IMR-90 (cell line): ENCODE results near the gene HAUS7. TPM values are rescaled to one million over a fixed set of nuclear protein-coding genes. Genes with fewer than 3 reads are reported as not detected.

Experiments used
- ATAC-seq: fragments of 200-7000 bp; cut with Tn5 transposase; 2 replicates; pipeline ENCODE4 v1.9.1; 2020; ENCODE audit warnings: low read depth, mild to moderate bottlenecking, moderate library complexity
- BruUV-seq: library from RNA; stranded (reverse); fragments of 400-500 nt; replicated peaks from 2 replicates; lab custom pipeline; 2021; lab: Mats Ljungman, UMichigan
- CTCF ChIA-PET: fragments of 300-600 bp; formaldehyde crosslinking; extraction: SDS; loops from one replicate; lab custom pipeline; 2021; ENCODE audit warnings: antibody characterized with exemption; lab: Yijun Ruan, JAX
- POLR2A ChIA-PET: fragments of 300-600 bp; sonication (Branson Sonifier 250); formaldehyde crosslinking; loops from one replicate; lab custom pipeline; 2022; ENCODE audit warnings: antibody characterized with exemption; ENCODE audit not compliant: unreplicated experiment; lab: Charles Lee
- DNase-seq: peaks from one replicate; pipeline ENCODE4 v3.0.0; 2013
- H2AFZ ChIP-seq: replicated peaks from 2 replicates; pipeline ENCODE3; 2013; ENCODE audit warnings: low read length, mild to moderate bottlenecking; ENCODE audit not compliant: poor library complexity
- H2AK5ac ChIP-seq: 2 replicates; pipeline ENCODE4 v1.6.1; 2013; ENCODE audit warnings: low read depth, low read length, inconsistent platforms
- H2AK9ac ChIP-seq: replicated peaks from 2 replicates; pipeline ENCODE3; 2013; ENCODE audit warnings: mild to moderate bottlenecking, low read depth, low read length, moderate library complexity; ENCODE audit not compliant: poor library complexity
- H2BK120ac ChIP-seq: 2 replicates; pipeline ENCODE4 v1.6.1; 2013; ENCODE audit warnings: low read depth, low read length, inconsistent platforms
- H2BK15ac ChIP-seq: 3 replicates; pipeline ENCODE4 v1.6.1; 2013; ENCODE audit warnings: low read depth, low read length, inconsistent platforms
- H2BK20ac ChIP-seq: 2 replicates; pipeline ENCODE4 v1.6.1; 2013; ENCODE audit warnings: low read depth, mild to moderate bottlenecking, inconsistent platforms, low read length, moderate library complexity
- H2BK5ac ChIP-seq: 2 replicates; pipeline ENCODE4 v1.6.1; 2013; ENCODE audit warnings: mild to moderate bottlenecking, low read depth, low read length, inconsistent platforms; ENCODE audit not compliant: poor library complexity, severe bottlenecking
- H3K14ac ChIP-seq: replicated peaks from 2 replicates; pipeline ENCODE4 v1.6.1; 2013; ENCODE audit warnings: low read depth, low read length, inconsistent platforms
- H3K18ac ChIP-seq: 2 replicates; pipeline ENCODE4 v1.6.1; 2013; ENCODE audit warnings: low read depth, low read length, control low read depth
- H3K23ac ChIP-seq: 2 replicates; pipeline ENCODE4 v1.6.1; 2013; ENCODE audit warnings: low read depth, low read length, inconsistent platforms
- H3K27ac ChIP-seq: 2 replicates; pipeline ENCODE4 v1.5.1; 2013; ENCODE audit warnings: mild to moderate bottlenecking, control low read depth, low read length; ENCODE audit not compliant: insufficient read depth
- H3K27me3 ChIP-seq: 2 replicates; pipeline ENCODE4 v1.6.1; 2013; ENCODE audit warnings: low read length; ENCODE audit not compliant: control insufficient read depth, insufficient read depth
- H3K36me3 ChIP-seq: 2 replicates; pipeline ENCODE4 v1.6.1; 2013; ENCODE audit warnings: low read length, mixed read lengths; ENCODE audit not compliant: control insufficient read depth, insufficient read depth
- H3K4ac ChIP-seq: 2 replicates; pipeline ENCODE4 v1.6.1; 2013; ENCODE audit warnings: low read depth, low read length, inconsistent platforms
- H3K4me1 ChIP-seq: 2 replicates; pipeline ENCODE4 v1.6.1; 2013; ENCODE audit warnings: low read length, mixed read lengths; ENCODE audit not compliant: control insufficient read depth, insufficient read depth
- H3K4me2 ChIP-seq: 2 replicates; pipeline ENCODE4 v1.6.1; 2013; ENCODE audit warnings: low read depth, mild to moderate bottlenecking, control low read depth, low read length, moderate library complexity
- H3K4me3 ChIP-seq: 2 replicates; pipeline ENCODE4 v1.5.1; 2013; ENCODE audit warnings: low read depth, mild to moderate bottlenecking, control low read depth, low read length, moderate library complexity; ENCODE audit not compliant: insufficient read depth
- H3K56ac ChIP-seq: 2 replicates; pipeline ENCODE4 v1.6.1; 2013; ENCODE audit warnings: low read length, inconsistent platforms; ENCODE audit not compliant: insufficient read depth; ENCODE audit errors: extremely low read depth
- H3K79me1 ChIP-seq, 2 experiments: 2 replicates each; pipeline ENCODE4 v1.6.1; 2013; ENCODE audit warnings: low read length in 2 of 2, inconsistent platforms in 1 of 2, low read depth in 1 of 2
- H3K9ac ChIP-seq: 2 replicates; pipeline ENCODE4 v1.6.1; 2013; ENCODE audit warnings: low read depth, low read length, control low read depth
- H3K9me1 ChIP-seq: 2 replicates; pipeline ENCODE4 v1.6.1; 2013; ENCODE audit warnings: low read length, inconsistent platforms; ENCODE audit not compliant: insufficient read depth
- H3K9me3 ChIP-seq: 2 replicates; pipeline ENCODE4 v1.6.1; 2013; ENCODE audit warnings: low read length; ENCODE audit not compliant: control insufficient read depth, insufficient read depth
- H4K20me1 ChIP-seq: 2 replicates; pipeline ENCODE4 v1.6.1; 2013; ENCODE audit warnings: low read length, inconsistent platforms; ENCODE audit not compliant: insufficient read depth
- H4K5ac ChIP-seq: 2 replicates; pipeline ENCODE4 v1.6.1; 2013; ENCODE audit warnings: mild to moderate bottlenecking, low read depth, low read length, control low read depth
- H4K8ac ChIP-seq, 2 experiments: 2 replicates each; pipeline ENCODE4 v1.6.1; 2013; ENCODE audit warnings: low read depth in 2 of 2, low read length in 2 of 2, control low read depth in 1 of 2, inconsistent platforms in 1 of 2
- H4K91ac ChIP-seq: 2 replicates; pipeline ENCODE4 v1.6.1; 2013; ENCODE audit warnings: low read depth, low read length, inconsistent platforms; ENCODE audit not compliant: insufficient read depth
- CEBPB ChIP-seq: IDR thresholded peaks from 2 replicates; pipeline ENCODE4 v1.6.1; 2012; ENCODE audit warnings: low read depth, low read length, improper control_type of control experiment
- MXI1 ChIP-seq: IDR thresholded peaks from 2 replicates; pipeline ENCODE4 v1.6.1; 2012; ENCODE audit warnings: low read depth, mild to moderate bottlenecking, low read length, moderate library complexity, borderline replicate concordance
- SMC3 ChIP-seq: fragments of 150-350 bp; IDR thresholded peaks from 2 replicates; pipeline ENCODE4 v1.6.1; 2016; ENCODE audit warnings: low read depth, mild to moderate bottlenecking, antibody characterized with exemption, low read length, moderate library complexity
- WGBS, 2 experiments: methylation state at CpG; one replicate each; pipeline versions ENCODE4 v1.1.5 to v1.1.7; 2013; ENCODE audit warnings: missing lambda C conversion rate in 2 of 2; ENCODE audit not compliant: insufficient read length in 1 of 2; ENCODE audit errors: extremely low coverage in 2 of 2; 5-methylcytosine and 5-hydroxymethylcytosine counted together
- dilution Hi-C: fragments of 300-500 bp; cut with HindIII; formaldehyde crosslinking; loops from one replicate; pipeline ENCODE4 v1.14.3; 2018; ENCODE audit warnings: low sequenced_read_pairs; ENCODE audit not compliant: unreplicated experiment
- in situ Hi-C: fragments of 300-500 bp; cut with MboI; formaldehyde crosslinking; loops from 3 replicates; pipeline ENCODE4 v1.14.3; 2019; ENCODE audit warnings: low sequenced_read_pairs, inconsistent platforms, mixed read lengths
- intact Hi-C: fragments of 100-400 bp; cut with micrococcal nuclease; formaldehyde crosslinking; loops from 2 replicates; pipeline ENCODE4 v1.10.0; 2022
- polyA plus RNA-seq, 3 experiments: library from polyadenylated mRNA; depleted of rRNA; stranded (reverse); fragments of >200 nt; gene quantifications; 2 replicates each; pipeline ENCODE4 v1.2.3, GENCODE V29; 2012; ENCODE audit warnings: low replicate concordance in 1 of 3
- total RNA-seq: library from RNA; depleted of rRNA; stranded (reverse); fragments of >200 nt; gene quantifications from 2 replicates; pipeline ENCODE4 v1.2.3, GENCODE V29; 2012

Gene HAUS7
- total and polyA plus RNA-seq, 2 of the 4 experiments (the other 2 are of a cell fraction) = 10.8 to 25.9 TPM

DNA sequence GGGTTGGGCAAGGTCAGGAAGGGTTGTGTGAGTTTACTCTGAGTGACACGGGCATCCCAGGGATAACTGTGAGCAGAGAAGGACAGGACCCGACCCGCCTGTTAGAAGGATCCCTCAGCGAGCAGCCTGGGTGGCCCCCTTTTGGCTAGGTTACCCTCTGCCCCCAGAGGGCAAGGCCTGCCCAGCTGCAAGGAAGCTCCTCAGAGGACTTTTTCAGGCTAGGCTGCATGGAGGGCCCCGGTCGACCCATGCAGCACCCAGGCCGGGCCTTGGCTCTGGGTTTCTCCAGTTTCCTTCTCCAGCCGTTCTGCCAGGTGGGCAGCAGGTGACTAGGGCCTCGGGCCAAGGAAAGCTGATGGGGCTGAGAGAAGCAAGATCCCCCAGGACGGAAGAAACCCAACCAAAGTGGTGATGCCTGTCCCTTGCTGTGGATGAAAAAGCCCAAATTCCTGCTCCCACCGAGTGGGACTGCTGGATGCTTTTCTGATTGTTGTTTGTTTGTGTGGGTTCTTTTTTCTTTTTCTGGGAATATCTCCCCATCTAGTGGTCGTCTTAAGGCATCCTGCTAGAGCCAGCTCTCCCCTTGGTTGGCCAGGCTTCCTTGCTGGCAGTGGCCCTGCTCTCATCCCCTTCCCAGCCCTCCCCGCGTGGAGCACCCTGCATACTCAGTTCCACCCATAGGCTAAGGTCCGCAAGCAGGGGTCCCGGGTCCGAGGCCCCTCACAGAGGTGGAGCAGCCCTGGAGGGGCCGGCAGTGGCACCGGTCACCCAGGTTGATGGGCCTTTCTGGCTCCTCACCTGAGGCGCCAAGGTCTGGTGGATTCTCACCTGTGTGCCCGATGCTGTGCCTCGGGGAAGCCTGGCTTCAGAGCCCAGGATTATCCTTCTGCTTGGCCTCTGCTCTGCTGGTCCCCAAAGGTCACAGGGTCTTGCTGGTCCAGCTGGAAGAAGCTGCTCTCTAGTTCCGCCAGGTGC lies 57.3 kb downstream of the HAUS7 start:
- Histone ChIP-seq H4K5ac (no peak overlapping the region), H2BK120ac (no peak overlapping the region), H3K27me3 (peaks cover 15% of the 10 kb centered on the region), H3K4me1 (no peaks in the 10 kb centered on the region), H2AK5ac (no peak overlapping the region), H3K23ac (no peak overlapping the region), H3K56ac (no peak overlapping the region), H4K20me1 (no peaks in the 10 kb centered on the region), H3K79me1 (no peaks in the 10 kb centered on the region), H3K9ac (no peak overlapping the region), H3K36me3 (no peaks in the 10 kb centered on the region), H3K9me1 (no peaks in the 10 kb centered on the region), H2AFZ (no peak overlapping the region), H2BK15ac (no peak overlapping the region), H3K27ac (no peak overlapping the region), H3K14ac (no peak overlapping the region), H3K4me2 (no peak overlapping the region), H3K4ac (no peak overlapping the region), H4K91ac (no peak overlapping the region), H4K8ac (no peak overlapping the region), H2BK20ac (no peak overlapping the region), H3K4me3 (no peak overlapping the region), H2AK9ac (no peak overlapping the region), H3K9me3 (peaks cover 4% of the 10 kb centered on the region; the same call in 1 of the 2 replicates), H3K18ac (no peak overlapping the region), H2BK5ac (no peak overlapping the region)
- ChIA-PET CTCF (no interaction called here), POLR2A (no interaction called here)
- BruUV-seq = no TSS peak
- ATAC-seq (no peak), DNase-seq (no peak)
- 90% methylated on average over 6 of the region's 23 CpGs; no CpG with 5 or more reads in 1 of the 2 experiments for WGBS, 2 experiments
- in situ Hi-C loops = loop anchor here (25.0 kb wide), 1 partner anchor 226 kb away; the partner anchor contains the start of gene MAGEA1
- dilution Hi-C loops = no loop called here
- intact Hi-C loops = no loop called here
- no peak for TF ChIP-seq CEBPB
- no peak for TF ChIP-seq SMC3
- TF ChIP-seq MXI1 = no peak
